Measurements from ENCODE around the gene METTL16. TPM values are rescaled to one million over a fixed set of nuclear protein-coding genes. Genes with fewer than 3 reads are reported as not detected.

The METTL16 gene
- total and polyA plus RNA-seq, 2 of the 8 experiments (the other 6 are each of a cell fraction or from before 2014, with no cell fraction given), result 22.8 to 59.4 TPM

DNA sequence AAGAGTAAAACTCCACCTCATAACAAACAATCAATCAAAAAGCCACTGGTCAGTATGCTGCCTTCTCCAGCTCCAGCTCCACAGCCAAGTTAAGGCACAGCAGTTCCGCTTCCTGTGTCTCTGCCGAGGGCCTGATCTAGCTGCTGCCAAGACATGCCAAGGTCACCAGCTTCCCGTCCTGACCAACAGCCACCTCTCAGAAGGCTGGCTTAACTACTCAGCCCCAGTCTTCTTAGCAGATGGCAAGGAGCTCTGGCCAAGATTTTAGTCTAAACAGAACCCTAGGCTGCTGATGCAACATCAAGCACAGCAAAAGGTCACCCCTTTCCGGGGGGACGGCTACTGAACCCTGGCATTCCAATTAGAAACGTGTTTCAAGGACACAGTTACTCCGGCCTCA, 93.1 kb downstream of the METTL16 start:
- Histone ChIP-seq H3K18ac (ENCODE audit: extremely low read depth, low read length) (no peak overlapping the region), H3K4me1 (replicated peaks in 1 of 4; ENCODE audit: control insufficient read depth in 3 of 4, insufficient read depth in 4 of 4, low read length in 3 of 4) (no peaks in the 10 kb centered on the region), H2AK5ac (ENCODE audit: low read depth, low read length) (no peak overlapping the region), H2BK5ac (ENCODE audit: low read depth, low read length) (no peak overlapping the region), H3K36me3 (ENCODE audit: control insufficient read depth in 2 of 4, insufficient read depth in 4 of 4, low read length in 3 of 4) (peaks cover 6 to 39% (median 22%) of the 10 kb centered on the region in 4 experiments; a peak in 6 of 8 replicates), H3K4me3 (ENCODE audit: extremely low read depth in 1 of 4, insufficient read depth in 2 of 4, low read depth in 3 of 4, low read length in 4 of 4) (no peak overlapping the region), H2BK20ac (ENCODE audit: low read length) (no peak overlapping the region), H3K27me3 (replicated peaks in 1 of 4; ENCODE audit: control insufficient read depth in 3 of 4, extremely low read depth in 1 of 4, insufficient read depth in 3 of 4, low read length in 3 of 4) (no peaks in the 10 kb centered on the region), H2BK12ac (ENCODE audit: low read depth, low read length) (no peak overlapping the region), H3K79me2 (ENCODE audit: control insufficient read depth in 1 of 2, insufficient read depth in 2 of 2, low read length in 2 of 2) (no peaks in the 10 kb centered on the region), H3K14ac (ENCODE audit: insufficient read length) (no peak overlapping the region), H3K23ac (ENCODE audit: insufficient read length) (no peak overlapping the region), H4K20me1 (replicated peaks in 1 of 2; ENCODE audit: control insufficient read depth in 1 of 2, insufficient read depth in 2 of 2, low read length in 2 of 2) (peaks cover 7% of the 10 kb centered on the region in 2 experiments), H2BK15ac (ENCODE audit: low read length) (no peak overlapping the region), H4K91ac (replicated peaks; ENCODE audit: insufficient read length, low read length) (no peak overlapping the region), H2BK120ac (replicated peaks; ENCODE audit: low read depth, low read length) (no peak overlapping the region), H2AFZ (ENCODE audit: low read length) (no peak overlapping the region), H3K56ac (replicated peaks; ENCODE audit: insufficient read length, low read depth, low read length) (no peak overlapping the region), H4K8ac (ENCODE audit: extremely low read depth, insufficient read depth, low read length) (no peak overlapping the region), H3K4ac (replicated peaks; ENCODE audit: insufficient read length, low read depth, low read length) (no peak overlapping the region), H3K27ac (ENCODE audit: low read depth, low read length) (no peak overlapping the region), H3K9me3 (ENCODE audit: insufficient read depth in 2 of 2, low read depth in 1 of 2, low read length in 1 of 2) (no peaks in the 10 kb centered on the region), H3K9ac (replicated peaks in 1 of 4; ENCODE audit: extremely low read depth in 1 of 4, low read depth in 3 of 4, low read length in 3 of 4) (no peak overlapping the region), H4K5ac (ENCODE audit: insufficient read length, low read depth, low read length) (no peak overlapping the region), H3K79me1 (ENCODE audit: low read depth, low read length) (peaks cover 3% of the 10 kb centered on the region; the same call in 1 of the 2 replicates), H3K4me2 (ENCODE audit: insufficient read depth in 1 of 2, low read depth in 2 of 2, low read length in 2 of 2) (no peak overlapping the region), H3K23me2 (ENCODE audit: low read depth, low read length) (no peaks in the 10 kb centered on the region)
- WGBS, 2 experiments (ENCODE audit: extremely low coverage in 1 of 2, insufficient coverage in 1 of 2, insufficient read length in 1 of 2, insufficient replicate concordance in 2 of 2, low coverage in 1 of 2, low lambda C conversion rate in 2 of 2, missing lambda C conversion rate in 1 of 2), result 93% methylated on average over 7 of the region's 7 CpGs; no CpG with 5 or more reads in 1 of the 2 experiments
- DNase-seq (ENCODE audit: low read depth in 1 of 2, low spot score in 2 of 2), result no peak
- CTCF ChIA-PET (ENCODE audit: partially characterized antibody), result interaction anchor here (0.8 to 8.3 kb wide), 8 partner anchors 9 to 66 kb away, joined by 3 to 216 read pairs (median 4); no protein-coding TSS in a partner anchor
- POLR2A ChIA-PET (ENCODE audit: partially characterized antibody), result interaction anchor here (1.1 to 1.9 kb wide), 5 partner anchors 17 to 37 kb away, joined by 3 to 6 read pairs (median 3); no protein-coding TSS in a partner anchor
- no peak for FAIRE-seq
- TF ChIP-seq CBX8 (IDR thresholded peaks at IDR 0.05; ENCODE audit: borderline replicate concordance, low read depth, low read length), result no peak
- no peak for TF ChIP-seq EZH2 (IDR thresholded peaks at IDR 0.05; ENCODE audit: low read depth, low read length, severe bottlenecking)
- no peak for TF ChIP-seq SUZ12 (IDR thresholded peaks at IDR 0.05; ENCODE audit: low read length)
- TF ChIP-seq CTBP2 (IDR thresholded peaks at IDR 0.05; ENCODE audit: borderline replicate concordance, insufficient read depth, insufficient read length, low read length), result no peak
- no peak for TF ChIP-seq RFX5 (IDR thresholded peaks at IDR 0.05; ENCODE audit: borderline replicate concordance, low read depth, low read length)
- no peak for TF ChIP-seq FOSL1 (IDR thresholded peaks at IDR 0.05; ENCODE audit: insufficient read depth, low read depth, low read length)
- TF ChIP-seq GABPA (IDR thresholded peaks at IDR 0.05; ENCODE audit: borderline replicate concordance, insufficient read depth, low read length), result no peak
- no peak for TF ChIP-seq JUND (IDR thresholded peaks at IDR 0.05; ENCODE audit: low read length)
- no peak for TF ChIP-seq POLR2AphosphoS5 (IDR thresholded peaks at IDR 0.05; ENCODE audit: low read depth, low read length)
- no peak for TF ChIP-seq SIN3A (conservative IDR thresholded peaks at IDR 0.05 in 1 of 2, IDR thresholded peaks at IDR 0.05 in 1 of 2; ENCODE audit: low read depth in 1 of 2, low read length in 2 of 2)
- no peak for TF ChIP-seq YY1 (IDR thresholded peaks at IDR 0.05; ENCODE audit: low read depth, low read length)
- TF ChIP-seq KDM4A (IDR thresholded peaks at IDR 0.05; ENCODE audit: low read depth, low read length, severe bottlenecking), result no peak
- no peak for TF ChIP-seq TCF12 (IDR thresholded peaks at IDR 0.05; ENCODE audit: low read depth, low read length)
- TF ChIP-seq EGR1 (IDR thresholded peaks at IDR 0.05; ENCODE audit: borderline replicate concordance, low read depth, low read length), result no peak
